H1 (cell line): ENCODE measurements around the gene ZNF665. TPM values are rescaled to one million over a fixed set of nuclear protein-coding genes. Genes with fewer than 3 reads are reported as not detected.

Source experiments
- CHD1 ChIP-seq: IDR thresholded peaks from 2 replicates; pipeline ENCODE4 v1.6.1; 2012; ENCODE audit warnings: low read depth, low read length, improper control_type of control experiment
- CHD7 ChIP-seq: fragments of 300-600 bp; sonication (generic); IDR thresholded peaks from 2 replicates; pipeline ENCODE4 v1.7.1; 2012; ENCODE audit warnings: low read length, moderate library complexity, mild to moderate bottlenecking, inconsistent platforms; ENCODE audit not compliant: insufficient replicate concordance
- CTBP2 ChIP-seq: IDR thresholded peaks from 2 replicates; pipeline ENCODE4 v1.7.0; 2011; ENCODE audit warnings: borderline replicate concordance, mild to moderate bottlenecking, moderate library complexity, mixed read lengths, low read length; ENCODE audit not compliant: insufficient read depth, insufficient read length
- GABPA ChIP-seq: IDR thresholded peaks from 2 replicates; pipeline ENCODE4 v1.6.1; 2011; ENCODE audit warnings: mild to moderate bottlenecking, low read length, moderate library complexity, borderline replicate concordance; ENCODE audit not compliant: insufficient read depth
- POLR2A ChIP-seq, 2 experiments: IDR thresholded peaks; 1 replicate in 1 of 2; 2 replicates in 1 of 2; pipeline ENCODE4 v1.6.1; 2011; ENCODE audit warnings: low read depth in 2 of 2, low read length in 2 of 2, mild to moderate bottlenecking in 2 of 2; ENCODE audit errors: control extremely low read depth in 1 of 2
- SP2 ChIP-seq: IDR thresholded peaks from 2 replicates; pipeline ENCODE4 v1.6.1; 2012; ENCODE audit warnings: mild to moderate bottlenecking, low read length, inconsistent platforms
- polyA plus RNA-seq, 7 experiments: library from polyadenylated mRNA; depleted of rRNA in 3 of 7; stranded (reverse) in 5 of 7; unstranded in 2 of 7; fragments of >200 nt in 5 of 7; fragments of 200-250 nt in 2 of 7; gene quantifications; 1 replicate in 5 of 7; 2 replicates in 1 of 7; 4 replicates in 1 of 7; pipeline versions ENCODE4 v1.2.1 to v1.2.3, GENCODE V29; 2011 to 2013; ENCODE audit warnings: missing spikeins in 2 of 7, mixed read lengths in 2 of 7
- total RNA-seq: library from RNA; stranded (reverse); fragmentation: NEBNext Ultra II Directional; extraction: Animal tissue kit (Norgen Biotek cat#: 25700); gene quantifications from 2 replicates; pipeline ENCODE4 v1.2.1, GENCODE V29; 2021
- TF ChIP-seq, protein P1 (sequence below): IDR thresholded peaks from 2 replicates; pipeline ENCODE4 v1.6.1; 2011; ENCODE audit warnings: low read depth, mild to moderate bottlenecking, low read length; ENCODE audit not compliant: insufficient read depth

The ZNF665 gene
- total and polyA plus RNA-seq, 2 of the 8 experiments (the other 6 are each of a cell fraction or from before 2014, with no cell fraction given), result 2.4 to 6.4 TPM

GRCh38 chr19:53131727-53132126 lies 61.4 kb downstream of the ZNF665 start (continued):
- TF ChIP-seq CHD7, result no peak
- no peak for TF ChIP-seq POLR2A (IDR thresholded peaks at IDR 0.05; ENCODE audit: control extremely low read depth in 1 of 2, low read depth in 2 of 2, low read length in 2 of 2)
- TF ChIP-seq, protein P1, sequence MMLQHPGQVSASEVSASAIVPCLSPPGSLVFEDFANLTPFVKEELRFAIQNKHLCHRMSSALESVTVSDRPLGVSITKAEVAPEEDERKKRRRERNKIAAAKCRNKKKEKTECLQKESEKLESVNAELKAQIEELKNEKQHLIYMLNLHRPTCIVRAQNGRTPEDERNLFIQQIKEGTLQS, result no peak
- TF ChIP-seq CHD1, result no peak
- TF ChIP-seq SP2, result no peak
- TF ChIP-seq CTBP2, result no peak
- TF ChIP-seq GABPA, result no peak
